NB4 (cell line): Measurements from ENCODE around the gene FRY.

Experiments
- CTCF ChIP-seq: IDR thresholded peaks from one replicate; pipeline ENCODE4 v1.5.1; 2012; ENCODE audit warnings: low read depth, low read length
- MYC ChIP-seq: IDR thresholded peaks from 2 replicates; pipeline ENCODE4 v1.6.1; 2011; ENCODE audit warnings: low read depth, low read length

GRCh38 chr13:32140109-32140508 lies 108.5 kb downstream of the FRY start:
- TF ChIP-seq MYC = no peak
- TF ChIP-seq CTCF = no peak
